Activated T-helper 1 cell treated with anti-CD3 and anti-CD28 coated beads, Interleukin-2, amount 50 U/mL, for 16 hours (primary cell): ENCODE data around the gene GAB1.
"Not testable (repeated sequence)": the region's sequence is repeated elsewhere in the genome, so short reads cannot be mapped to it uniquely, and the experiment has no call there.

ENCODE experiments used
- DNase-seq, 2 donors: peaks; one replicate each; pipeline ENCODE4 v3.0.0-alpha.2; 2020; ENCODE audit warnings: low read depth in 1 of 2, low spot score in 1 of 2

The GAB1 gene

DNA sequence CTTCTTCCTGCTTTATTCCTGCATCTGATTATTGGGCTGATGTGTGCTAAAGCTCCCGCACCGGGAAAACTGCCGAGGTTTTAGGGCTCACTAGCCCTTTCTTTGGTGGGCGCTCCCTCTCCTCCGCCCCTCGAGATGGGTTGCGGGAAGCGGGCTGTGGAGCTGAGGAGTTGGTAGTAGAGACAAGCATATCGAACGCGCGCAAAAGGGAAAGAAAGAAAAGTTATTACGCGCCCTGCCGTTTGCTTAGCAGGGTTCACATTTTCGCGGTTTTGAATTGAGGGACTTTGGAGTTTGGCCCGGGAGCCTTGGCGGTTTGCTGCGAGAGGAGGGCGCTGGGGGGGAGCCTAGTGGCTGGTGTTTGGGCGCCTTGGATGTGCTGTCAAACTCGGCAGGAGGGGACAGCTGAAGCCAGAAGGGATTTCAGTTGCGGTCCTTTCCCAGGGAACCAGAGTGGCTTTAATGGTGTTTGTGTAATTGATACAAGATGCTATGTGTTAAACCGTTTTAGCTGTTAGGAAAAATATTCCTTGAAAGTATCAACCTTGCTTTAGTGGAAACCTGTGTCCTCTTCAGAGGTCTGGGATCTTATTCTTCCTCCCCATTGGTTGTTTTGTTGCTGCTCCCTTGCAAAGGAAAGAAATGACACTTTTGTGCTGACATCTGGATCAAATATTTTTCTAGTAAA is 1.1 kb downstream of the GAB1 start:
- DNase-seq: no peak

DNA sequence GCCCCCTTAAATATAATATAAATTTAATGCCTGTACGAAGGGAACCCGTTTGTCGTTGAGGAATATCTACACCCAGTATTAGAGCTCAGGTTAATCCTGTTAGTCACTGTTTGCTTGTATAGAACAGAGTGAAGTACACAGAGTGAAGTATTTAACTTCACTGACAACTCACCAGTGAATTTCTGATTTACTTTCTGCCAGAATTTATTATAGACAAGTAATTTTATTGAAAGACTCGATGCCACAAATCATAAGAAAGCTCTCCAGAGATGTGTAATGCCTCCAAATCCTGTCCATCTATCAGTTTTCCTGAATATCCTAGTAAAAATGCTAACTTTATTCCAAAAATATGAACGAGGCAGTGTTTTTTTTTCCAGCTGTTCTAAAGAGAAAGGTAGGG is 1.6 kb downstream of the GAB1 start:
- no peak for DNase-seq

DNA sequence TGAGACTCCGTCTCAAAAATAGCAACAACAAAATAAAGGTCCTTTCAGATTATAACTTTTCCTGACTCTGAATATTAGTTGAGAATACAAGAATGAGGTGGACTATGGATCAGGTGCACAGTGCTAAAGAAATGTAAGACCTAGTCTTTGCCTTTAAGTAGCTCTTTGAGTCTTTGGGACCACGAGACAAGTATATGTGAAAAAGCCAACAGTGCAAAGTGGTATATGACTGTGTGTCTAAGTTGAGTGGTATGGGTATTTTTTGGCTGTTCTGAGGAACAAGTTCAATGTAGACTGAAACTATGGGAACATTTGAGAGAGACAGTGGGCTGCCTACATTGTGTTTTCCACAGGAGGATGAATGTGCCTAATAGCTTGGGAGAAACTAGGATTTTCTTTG is 2.8 kb downstream of the GAB1 start:
- DNase-seq: no peak

DNA sequence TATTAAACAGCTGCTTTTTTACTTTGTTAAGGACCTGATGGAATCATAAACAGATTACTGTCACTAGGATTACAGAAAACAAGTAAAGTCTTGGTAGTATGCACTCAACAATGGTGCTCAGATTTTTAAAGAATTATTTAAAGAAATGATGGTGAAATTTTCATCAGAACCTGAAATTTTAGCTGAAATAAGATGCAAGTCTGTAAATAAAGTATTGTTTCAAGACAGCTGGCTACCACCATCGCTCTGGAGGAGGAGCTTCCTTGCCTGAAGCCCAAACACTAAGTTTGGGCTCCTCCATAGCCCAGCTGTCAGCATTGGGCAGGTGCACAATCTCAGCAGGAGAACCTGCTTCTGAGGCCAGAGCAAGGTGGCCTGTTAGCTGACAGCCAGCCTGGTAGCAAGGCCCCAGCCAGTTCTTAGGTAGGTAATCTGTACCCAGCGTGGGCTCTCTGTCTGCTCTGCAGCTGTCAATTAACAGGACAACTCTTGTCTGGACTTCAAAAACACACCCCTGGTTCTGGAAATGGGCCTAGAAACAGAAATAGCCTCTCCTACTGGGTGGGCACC is 4.6 kb downstream of the GAB1 start:
- no peak for DNase-seq

GRCh38 chr4:143343276-143343831 is 6.7 kb downstream of the GAB1 start:
- no peak for DNase-seq

DNA sequence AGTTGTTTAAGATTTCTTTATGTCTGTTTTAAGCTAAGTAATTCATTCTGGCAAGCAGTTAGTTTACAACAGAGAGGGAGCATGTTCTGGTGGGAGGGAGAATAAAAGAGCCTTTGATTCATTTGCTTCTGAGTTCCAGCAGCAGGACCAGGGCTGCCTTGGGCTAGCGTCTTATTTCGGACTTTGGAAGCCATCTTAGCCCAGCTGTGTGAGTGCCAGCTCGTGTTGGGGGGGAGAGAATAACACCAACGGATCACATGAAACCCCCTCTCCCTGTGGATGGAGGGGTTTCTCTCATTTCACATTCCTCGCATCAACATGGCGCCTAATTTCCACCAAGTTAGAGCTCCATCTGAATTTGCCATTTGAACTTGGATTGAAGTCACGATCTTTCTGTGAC is 7.4 kb downstream of the GAB1 start:
- DNase-seq: no peak

- DNase-seq: no peak
Measured at GRCh38 chr4:143344774-143345173, 8.1 kb downstream of the GAB1 start.

- DNase-seq: no peak
Measured at GRCh38 chr4:143345356-143345755, 8.7 kb downstream of the GAB1 start.

DNA sequence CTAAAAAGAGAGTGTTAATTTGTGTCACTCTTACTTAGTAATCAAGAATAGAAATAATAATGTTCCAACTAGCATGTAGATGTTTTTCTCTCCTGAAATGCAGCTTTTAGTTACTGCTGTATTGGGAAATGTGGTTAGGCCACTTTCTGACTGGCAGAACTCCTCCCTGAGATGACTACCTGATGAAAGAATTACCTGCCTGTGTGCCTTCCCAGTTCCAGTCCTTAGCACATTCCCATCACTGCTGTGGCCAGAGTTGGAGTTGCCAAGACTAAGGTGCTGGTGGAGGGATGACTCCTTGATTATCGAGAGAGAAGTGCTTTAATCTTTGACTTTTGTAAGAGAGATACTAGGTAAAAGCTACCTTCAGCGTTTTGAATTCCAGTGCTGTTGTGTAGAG is 9.5 kb downstream of the GAB1 start:
- no peak for DNase-seq

- DNase-seq: no peak
Measured at GRCh38 chr4:143347484-143348111, 10.9 kb downstream of the GAB1 start.

GRCh38 chr4:143348233-143349077 is 11.8 kb downstream of the GAB1 start:
- DNase-seq: no peak

DNA sequence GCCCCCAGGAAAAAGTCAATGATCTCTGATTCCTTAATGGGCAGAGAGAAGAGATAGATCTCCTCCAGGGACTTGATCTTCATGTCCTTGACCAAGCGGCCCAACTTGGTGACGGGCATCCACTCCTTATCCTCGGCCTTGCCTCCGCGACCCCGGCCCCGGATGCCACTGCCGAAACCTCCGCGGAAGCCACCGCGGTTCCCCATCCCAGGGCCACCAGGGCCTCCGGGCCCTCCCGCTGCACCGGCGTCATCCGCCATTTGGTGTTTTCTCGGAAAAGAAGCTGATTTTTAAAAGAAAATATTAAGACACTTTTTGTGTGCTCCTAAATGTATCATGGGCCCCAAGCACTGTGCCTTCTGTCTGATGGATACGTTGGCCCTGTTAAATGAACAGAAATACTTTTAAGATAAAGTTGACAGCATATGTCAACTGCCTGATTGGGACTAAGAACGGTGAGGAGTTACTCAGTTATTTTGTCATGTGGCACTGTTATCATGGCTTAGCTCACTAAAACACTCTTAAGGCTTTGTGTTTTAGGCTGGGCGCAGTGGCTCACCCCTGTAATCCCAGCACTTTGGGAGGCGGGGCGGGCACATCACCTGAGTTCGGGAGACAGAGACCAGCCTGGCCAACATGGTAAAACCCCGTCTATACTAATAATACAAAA is 13.3 kb downstream of the GAB1 start:
- not testable (repeated sequence) for DNase-seq

GRCh38 chr4:143351149-143351691 is 14.5 kb downstream of the GAB1 start:
- no peak for DNase-seq

GRCh38 chr4:143351774-143352451 is 15.2 kb downstream of the GAB1 start:
- DNase-seq: no peak

GRCh38 chr4:143352720-143353119 is 16.0 kb downstream of the GAB1 start:
- no peak for DNase-seq

GRCh38 chr4:143353797-143354196 is 17.1 kb downstream of the GAB1 start:
- DNase-seq: no peak

GRCh38 chr4:143354990-143355389 is 18.3 kb downstream of the GAB1 start:
- DNase-seq: no peak

GRCh38 chr4:143355540-143356217 is 19.0 kb downstream of the GAB1 start:
- DNase-seq: no peak

GRCh38 chr4:143356493-143356892 is 19.8 kb downstream of the GAB1 start:
- DNase-seq: no peak
